Kidney (tissue), 14 donors: ENCODE measurements around the gene RASGRP3. TPM values are rescaled to one million over a fixed set of nuclear protein-coding genes. Genes with fewer than 3 reads are reported as not detected.

Source experiments
- DNase-seq, 5 donors: peaks; one replicate each; pipeline ENCODE4 v3.0.0-alpha.2; 2013 to 2020
- FAIRE-seq: peaks from 2 replicates; lab custom pipeline; 2012; peaks lifted over from hg19 to GRCh38; lab: Jason Lieb, UNC
- H3K27ac ChIP-seq, 2 donors: one replicate each; pipeline ENCODE4 v1.7.0; 2013; ENCODE audit warnings: low read depth in 2 of 2, low read length in 2 of 2, inconsistent platforms in 1 of 2
- H3K27me3 ChIP-seq: one replicate; pipeline ENCODE4 v1.7.1; 2013; ENCODE audit warnings: low read length, inconsistent platforms; ENCODE audit not compliant: control insufficient read depth, insufficient read depth
- H3K36me3 ChIP-seq, 3 donors: one replicate each; pipeline versions ENCODE4 v1.7.0 to v1.7.1; 2013; ENCODE audit warnings: low read length in 3 of 3, control low read depth in 1 of 3, inconsistent platforms in 1 of 3; ENCODE audit not compliant: insufficient read depth in 3 of 3, control insufficient read depth in 2 of 3
- H3K4me1 ChIP-seq, 3 donors: one replicate each; pipeline versions ENCODE4 v1.7.0 to v1.7.1; 2013; ENCODE audit warnings: low read length in 3 of 3, inconsistent platforms in 1 of 3, low read depth in 1 of 3; ENCODE audit not compliant: control insufficient read depth in 2 of 3, insufficient read depth in 2 of 3
- H3K4me3 ChIP-seq, 3 donors: one replicate each; pipeline versions ENCODE4 v1.7.0 to v1.8.1; 2013; ENCODE audit warnings: low read length in 3 of 3, control low read depth in 1 of 3, inconsistent platforms in 1 of 3
- H3K9ac ChIP-seq, 3 donors: one replicate each; pipeline versions ENCODE4 v1.7.0 to v1.7.1; 2013; ENCODE audit warnings: low read length in 3 of 3, control low read depth in 1 of 3, inconsistent platforms in 1 of 3
- H3K9me3 ChIP-seq, 3 donors: one replicate each; pipeline versions ENCODE4 v1.7.0 to v1.7.1; 2013; ENCODE audit warnings: low read length in 3 of 3, control low read depth in 1 of 3, inconsistent platforms in 1 of 3; ENCODE audit not compliant: control insufficient read depth in 2 of 3, insufficient read depth in 1 of 3
- CTCF ChIP-seq: IDR thresholded peaks from 3 replicates; pipeline ENCODE4 v1.5.1; 2012; ENCODE audit warnings: mild to moderate bottlenecking, moderate library complexity, borderline replicate concordance; ENCODE audit not compliant: insufficient read depth; ENCODE audit errors: extremely low read depth
- intact Hi-C: fragments of 100-400 bp; cut with DNase I; formaldehyde crosslinking; loops from one replicate; pipeline ENCODE4 v1.11.1; 2022
- polyA plus RNA-seq: library from polyadenylated mRNA; stranded (reverse); fragments of 350-450 nt; fragmentation: Illumina TruSeq; extraction: RNeasy Lipid Tissue Mini Kit (QIAGEN cat#74804); gene quantifications from one replicate; pipeline ENCODE4 v1.2.3, GENCODE V29; 2014; ENCODE audit warnings: low read depth, low replicate concordance; ENCODE audit not compliant: insufficient read depth
- total RNA-seq: library from RNA; stranded (reverse); fragmentation: NEBNext Ultra II Directional; extraction: Animal tissue kit (Norgen Biotek cat#: 25700); gene quantifications from one replicate; pipeline ENCODE4 v1.2.1, GENCODE V29; 2021
- donor health status: control.
- donor health status: control.
- donor health status: control.
- donor health status: control.
- donor health status: control.
- donor health status: DM: yes; HTN: yes; CAD: no.
- donor health status: Normal renal cell carcinoma (clear cell type).

RASGRP3 gene
- total and polyA plus RNA-seq, 2 donors from 2014 or later: 7.8 to 22.6 TPM

DNA sequence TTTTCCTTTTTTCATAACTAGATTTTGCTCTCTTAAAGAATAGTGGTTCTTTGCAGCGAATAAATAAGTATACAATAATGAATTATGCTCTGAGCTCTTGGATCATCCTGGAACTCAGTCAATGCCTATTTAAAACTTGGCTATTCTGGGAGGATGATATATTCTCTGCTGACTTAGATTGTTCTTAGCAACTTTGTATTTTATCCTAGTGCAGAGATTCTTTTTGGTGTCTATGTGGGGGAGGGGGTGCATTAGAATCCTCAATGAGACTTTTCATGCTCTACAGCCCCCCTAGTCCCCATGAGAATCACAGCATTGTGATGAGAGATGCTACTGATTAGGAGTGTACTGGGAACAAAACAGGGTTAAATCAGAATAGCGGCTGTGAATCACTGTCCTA, 131.5 kb downstream of the RASGRP3 start:
- peaks cover 0 to 3% (median 0%) of the 10 kb centered on the region in 3 donors for H3K9me3 ChIP-seq
- FAIRE-seq: no peak
- H3K9ac ChIP-seq: no peak overlapping the region
- no peak for TF ChIP-seq CTCF
- no peak overlapping the region for H3K27ac ChIP-seq
- H3K27me3 ChIP-seq: no peaks in the 10 kb centered on the region
- no peak for DNase-seq
- intact Hi-C loops: no loop called here
- H3K4me3 ChIP-seq: no peak overlapping the region
- H3K36me3 ChIP-seq: no peaks in the 10 kb centered on the region
- peaks cover 0 to 10% (median 0%) of the 10 kb centered on the region in 3 donors for H3K4me1 ChIP-seq

DNA sequence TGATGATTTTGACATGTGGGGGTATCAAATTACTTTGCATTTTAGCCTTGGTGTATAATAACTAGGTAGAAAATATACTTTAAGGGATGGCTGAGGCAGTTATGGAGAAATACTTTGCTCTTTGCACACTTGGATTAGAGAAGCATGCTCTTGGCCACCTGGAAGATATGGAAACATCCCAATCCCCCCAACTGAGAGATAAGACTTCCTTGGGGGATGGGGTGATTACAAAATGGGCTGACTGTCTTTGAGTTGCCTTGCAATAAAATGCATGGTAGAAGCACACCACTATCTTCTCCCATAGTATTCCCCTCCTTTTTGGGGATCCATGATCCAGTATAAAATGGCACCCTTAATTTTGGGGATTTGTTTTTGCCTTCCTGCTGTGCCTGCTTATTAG, 137.7 kb downstream of the RASGRP3 start:
- H3K9ac ChIP-seq: no peak overlapping the region
- no peak for FAIRE-seq
- TF ChIP-seq CTCF: no peak

More for the DNA sequence above, 137.7 kb downstream of the RASGRP3 start:
- H3K4me1 ChIP-seq: peaks cover 0 to 10% (median 0%) of the 10 kb centered on the region in 3 donors
- H3K36me3 ChIP-seq: no peaks in the 10 kb centered on the region
- DNase-seq: no peak
- intact Hi-C loops: no loop called here
- peaks cover 0 to 8% (median 0%) of the 10 kb centered on the region in 3 donors for H3K9me3 ChIP-seq
- H3K4me3 ChIP-seq: no peak overlapping the region
- H3K27ac ChIP-seq: no peak overlapping the region
- H3K27me3 ChIP-seq: no peaks in the 10 kb centered on the region

Other genes starting within 250 kb of the RASGRP3 start
- 41.2 TPM for gene FAM98A, start 122.7 kb downstream of the RASGRP3 start, total RNA-seq
- gene FAM98A, start 122.7 kb downstream of the RASGRP3 start, polyA plus RNA-seq: 31.3 TPM